NCI-H748 (cell line): ENCODE results near the gene HIPK2.
"Not testable (repeated sequence)": the region's sequence is repeated elsewhere in the genome, so short reads cannot be mapped to it uniquely, and the experiment has no call there.

Source experiments
- DNase-seq: peaks from one replicate; lab custom pipeline; 2025; ENCODE audit not compliant: unreplicated experiment; lab: John Stamatoyannopoulos, UW

The HIPK2 gene

DNA sequence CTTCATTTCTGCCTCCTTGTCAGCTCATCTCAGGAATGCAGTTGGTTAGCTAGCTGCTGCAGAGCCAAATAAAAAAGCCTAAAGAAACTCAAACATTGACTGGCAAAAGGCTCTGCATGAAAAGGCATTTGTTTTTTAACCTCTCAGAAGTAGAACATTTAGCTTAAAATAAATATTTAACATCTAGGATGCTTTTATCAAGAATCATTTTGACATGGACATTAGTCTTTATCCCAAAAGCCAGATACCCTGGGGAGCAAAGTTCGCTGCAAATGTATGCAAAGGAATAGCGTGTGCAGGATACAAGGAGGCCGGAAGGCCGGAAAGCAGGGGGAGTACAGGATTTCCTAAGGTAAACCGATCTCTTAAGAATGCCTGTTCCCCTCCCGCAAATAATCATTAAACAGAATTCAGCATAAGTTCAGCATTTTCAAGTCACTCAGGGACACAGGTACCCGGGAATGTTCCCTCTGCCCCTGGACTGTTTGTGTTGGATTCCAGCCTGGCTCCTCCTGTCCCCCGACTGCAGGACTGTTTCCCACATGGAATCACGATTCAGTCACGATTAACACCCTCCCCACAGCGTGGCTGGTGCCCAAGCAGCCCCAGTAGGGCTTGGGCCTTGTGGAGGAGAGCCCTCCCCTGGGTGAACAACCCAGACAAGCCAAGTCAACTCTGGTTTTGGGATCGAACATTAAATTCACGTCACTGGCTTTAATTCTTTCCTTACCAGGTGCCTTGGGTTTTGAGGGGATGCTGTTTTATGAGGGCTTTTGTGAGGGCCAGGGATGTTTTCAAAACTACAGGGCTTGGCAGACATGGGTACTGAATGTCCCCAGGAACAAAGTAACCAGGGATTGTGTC, 97.8 kb downstream of the HIPK2 start:
- no peak for DNase-seq

- DNase-seq = no peak
These were observed 101.4 kb downstream of the HIPK2 start for GRCh38 chr7:139676390-139676789.

DNA sequence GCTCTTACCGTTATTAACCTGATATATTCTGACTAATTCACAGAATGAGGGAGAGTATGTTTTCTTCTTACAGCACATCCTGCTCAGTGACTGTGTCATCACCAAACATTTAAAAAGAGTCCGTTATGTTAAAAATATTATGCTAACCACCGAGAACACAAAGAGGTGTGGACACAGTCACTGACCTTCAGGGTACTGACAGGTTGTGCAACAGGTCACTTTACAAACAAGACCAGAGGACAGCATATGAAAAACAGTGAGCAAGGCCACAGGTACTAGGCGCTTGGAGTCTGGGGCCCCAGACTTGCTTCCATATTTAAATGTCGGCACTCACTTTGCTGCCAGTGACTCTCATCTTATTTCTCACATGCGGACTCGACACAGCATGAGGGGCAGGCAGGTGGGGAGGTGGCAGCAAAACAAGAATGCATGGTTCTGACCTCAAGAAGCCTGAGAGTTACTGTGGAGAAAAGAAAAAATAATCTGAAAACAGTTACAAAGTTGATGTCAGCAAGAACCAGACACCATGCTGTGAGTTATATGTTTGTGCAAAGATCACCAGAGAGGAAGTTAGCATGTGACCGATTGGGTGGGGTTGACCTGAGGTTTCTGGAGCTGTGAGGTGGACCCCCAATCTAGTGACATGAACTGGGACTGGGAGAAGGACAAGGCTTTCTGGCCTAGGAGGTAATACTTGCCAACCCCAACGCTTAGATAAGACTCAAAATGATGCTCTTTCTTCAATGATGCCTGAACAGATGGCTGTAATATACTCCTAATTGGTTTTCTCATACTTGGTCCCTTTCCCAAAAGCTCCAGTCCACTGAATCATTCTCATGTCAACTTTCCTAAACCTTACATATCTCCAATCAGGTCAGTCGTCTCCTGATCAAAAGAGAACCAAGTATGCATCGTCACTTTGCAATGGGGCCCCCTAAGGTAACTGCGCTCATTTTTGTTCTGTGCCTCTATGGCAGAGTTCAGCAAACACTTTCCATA, 102.4 kb downstream of the HIPK2 start:
- DNase-seq = no peak

DNA sequence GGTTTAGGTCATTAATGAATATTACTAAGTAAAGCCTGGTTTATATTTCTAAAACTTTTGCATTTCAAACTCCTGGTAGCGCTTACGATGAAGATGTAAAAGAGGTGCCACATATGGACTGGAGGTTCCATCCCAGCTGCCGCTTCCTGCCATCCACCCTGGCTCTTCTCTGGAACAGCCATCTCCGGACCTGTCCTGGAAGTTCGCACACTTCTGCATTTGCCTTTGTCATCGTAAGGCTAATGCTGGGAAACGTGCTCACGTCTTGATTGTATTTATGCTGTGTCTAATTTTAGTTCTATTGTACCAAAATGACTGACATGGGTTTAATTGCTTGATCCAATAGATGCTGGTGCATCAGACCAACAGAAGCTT, 103.1 kb downstream of the HIPK2 start:
- DNase-seq = no peak

DNA sequence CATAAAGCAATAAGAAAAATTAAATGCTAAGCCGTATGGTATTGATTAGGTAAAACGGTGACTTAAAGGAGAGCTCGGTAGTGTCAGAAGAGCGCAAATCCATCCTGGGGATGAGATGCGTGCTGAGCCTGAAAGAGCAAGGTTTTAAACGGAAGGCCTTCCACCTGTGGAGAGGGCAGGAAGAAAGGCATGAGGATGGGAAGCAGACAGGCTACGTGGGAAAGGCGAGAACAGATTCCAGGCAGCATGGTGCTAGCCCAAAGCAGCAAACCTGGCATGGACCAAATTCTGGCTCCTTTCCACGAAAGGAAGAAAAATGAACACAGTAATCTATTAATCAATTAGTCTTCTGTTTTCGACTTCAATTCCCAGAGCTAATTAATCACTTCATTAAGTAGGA, 103.5 kb downstream of the HIPK2 start:
- no peak for DNase-seq

- no peak for DNase-seq
These were observed 104.0 kb downstream of the HIPK2 start for GRCh38 chr7:139673762-139674161.

GRCh38 chr7:139673230-139673629, 104.6 kb downstream of the HIPK2 start:
- DNase-seq = no peak

DNA sequence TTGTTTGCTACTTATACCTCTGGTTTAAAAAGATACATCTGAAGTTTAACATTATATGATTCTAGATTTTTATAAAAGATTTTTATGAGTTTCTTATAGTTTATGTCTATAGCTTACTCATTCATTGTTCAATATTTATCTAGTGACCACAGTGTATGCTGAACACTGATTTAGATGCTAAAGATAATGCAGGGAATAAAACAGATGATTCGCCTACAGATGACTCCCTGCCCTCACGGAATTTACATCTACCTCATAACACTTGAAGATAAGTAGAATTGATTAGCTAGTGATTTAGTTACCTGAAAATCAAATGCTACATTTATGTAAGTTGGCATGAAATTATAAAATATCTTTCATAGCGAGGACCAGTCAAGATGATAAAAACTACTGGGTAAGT, 105.8 kb downstream of the HIPK2 start:
- DNase-seq = no peak

GRCh38 chr7:139670662-139671061, 107.1 kb downstream of the HIPK2 start:
- not testable (repeated sequence) for DNase-seq

DNA sequence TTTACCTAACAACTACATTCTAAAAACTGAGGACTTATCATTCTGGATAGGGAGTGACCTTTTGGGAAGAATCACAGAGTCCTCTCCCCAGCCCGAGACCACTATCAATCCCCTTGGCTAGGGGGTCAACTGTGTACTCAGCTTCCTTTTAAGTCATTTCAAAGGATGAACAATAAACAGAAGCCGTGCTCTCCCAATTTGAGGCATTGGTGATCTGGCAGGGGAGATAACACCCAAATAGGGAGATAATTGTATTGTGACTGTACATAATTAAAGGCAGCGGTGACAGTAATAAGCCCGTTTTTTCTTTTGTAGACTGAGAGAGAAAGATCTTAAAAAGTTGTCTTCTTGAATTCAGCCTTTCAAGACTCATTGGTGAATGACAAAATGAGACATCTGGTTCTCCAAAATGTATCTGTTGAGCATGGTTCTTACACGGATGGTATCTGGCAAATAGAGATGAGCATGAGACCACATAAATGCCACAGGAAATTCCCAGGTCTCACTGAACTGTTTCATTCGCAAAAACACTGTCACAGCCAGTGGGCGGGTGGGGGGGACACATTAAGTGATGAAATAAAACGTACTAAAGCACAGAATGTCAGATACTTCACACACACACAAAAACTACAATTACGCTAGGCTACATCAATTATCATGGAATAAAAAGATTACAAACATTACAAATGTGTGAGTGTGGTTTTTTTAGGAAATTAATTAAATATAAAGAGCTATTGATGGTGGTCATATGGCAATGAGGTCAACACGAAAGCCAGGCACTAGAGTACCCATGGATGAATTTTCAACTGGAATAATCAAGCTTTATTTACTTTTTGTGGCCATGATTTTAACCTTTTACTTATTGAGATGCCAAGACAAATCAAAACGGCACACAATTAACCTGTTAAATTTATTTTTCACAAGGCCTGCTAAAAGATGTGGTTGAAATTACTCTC, 108.4 kb downstream of the HIPK2 start:
- no peak for DNase-seq

DNA sequence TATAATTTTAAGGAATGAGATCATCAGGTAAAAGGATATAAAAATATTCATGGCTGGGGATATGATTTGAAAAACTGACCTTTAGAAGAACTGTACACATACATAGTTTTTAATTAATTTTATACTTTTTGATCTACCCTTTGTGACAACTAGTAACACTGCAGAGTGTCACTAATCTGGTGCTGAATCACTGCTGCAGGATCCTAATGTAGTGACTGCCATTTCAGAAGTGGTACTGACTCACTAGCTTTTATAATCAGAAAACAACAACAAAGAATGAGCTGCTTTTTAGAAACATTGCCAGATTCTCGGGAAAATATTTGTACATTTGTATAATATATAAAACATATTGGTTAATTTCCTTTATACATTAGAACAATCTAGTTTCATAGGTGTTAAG, 110.4 kb downstream of the HIPK2 start:
- DNase-seq = no peak

GRCh38 chr7:139666501-139666900, 111.3 kb downstream of the HIPK2 start:
- no peak for DNase-seq

DNA sequence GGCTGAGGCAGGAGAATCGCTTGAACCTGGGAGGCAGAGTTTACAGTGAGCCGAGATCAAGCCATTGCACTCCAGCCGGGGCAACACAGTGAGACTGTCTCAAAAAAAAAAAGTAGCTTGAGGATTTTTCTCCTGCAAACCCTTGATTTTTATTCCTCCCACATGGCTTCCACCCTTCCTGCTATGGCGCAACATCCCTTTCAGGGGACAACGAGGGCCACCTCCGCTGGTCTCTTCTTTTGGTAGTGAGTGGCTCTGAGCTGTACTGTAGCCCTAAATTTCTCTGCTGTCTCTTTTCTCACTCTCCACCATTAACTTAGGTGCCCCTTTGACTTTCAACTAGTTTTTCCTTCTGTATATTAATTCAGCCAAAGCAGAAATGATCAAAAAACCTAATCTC, 113.4 kb downstream of the HIPK2 start:
- no peak for DNase-seq

DNA sequence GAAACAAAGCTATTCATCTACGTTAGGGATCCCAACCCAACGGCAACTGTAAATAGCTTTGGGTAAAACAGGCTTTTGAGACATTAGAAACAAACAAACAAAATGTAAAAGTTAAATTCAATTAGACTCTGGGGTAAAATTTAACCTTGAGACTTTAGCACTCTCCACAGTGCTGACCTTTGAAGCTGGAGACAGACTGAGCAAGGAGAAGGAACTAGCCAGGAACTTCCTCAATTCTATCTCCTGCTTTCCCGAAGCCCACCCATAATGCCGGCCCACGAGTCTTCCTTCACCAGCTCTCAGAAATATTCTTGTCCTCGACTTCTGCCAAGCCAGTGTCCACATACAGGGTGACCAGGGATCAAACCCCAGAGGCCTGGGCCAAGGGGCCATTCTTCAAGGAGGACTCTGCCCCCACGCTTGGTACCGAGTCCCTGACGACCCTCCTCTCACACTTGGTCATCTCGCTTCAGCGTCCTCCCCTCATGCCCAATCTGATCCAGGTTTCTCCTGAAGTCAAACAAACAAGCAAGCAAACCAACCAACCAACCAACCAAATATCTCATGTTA, 114.1 kb downstream of the HIPK2 start:
- no peak for DNase-seq

DNA sequence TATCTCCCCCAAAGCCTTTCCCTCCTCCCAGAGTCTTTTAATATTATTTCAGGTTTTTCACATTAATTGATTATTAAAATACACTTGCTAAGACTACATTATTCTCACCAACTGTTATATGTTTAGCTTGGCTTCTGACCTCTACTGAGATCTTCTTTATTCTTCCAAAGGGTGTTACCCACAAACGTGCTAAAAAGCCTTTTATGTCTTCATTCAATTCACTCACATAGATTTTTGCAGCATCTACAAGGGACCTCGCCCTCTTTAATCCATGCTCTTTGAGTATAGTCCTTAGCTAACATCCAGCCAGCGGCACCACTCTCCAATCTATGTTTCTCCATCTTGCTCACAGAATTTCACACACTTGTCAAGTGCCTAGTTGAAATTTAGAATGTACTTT, 115.9 kb downstream of the HIPK2 start:
- no peak for DNase-seq

GRCh38 chr7:139661043-139661440, 116.8 kb downstream of the HIPK2 start:
- no peak for DNase-seq

DNA sequence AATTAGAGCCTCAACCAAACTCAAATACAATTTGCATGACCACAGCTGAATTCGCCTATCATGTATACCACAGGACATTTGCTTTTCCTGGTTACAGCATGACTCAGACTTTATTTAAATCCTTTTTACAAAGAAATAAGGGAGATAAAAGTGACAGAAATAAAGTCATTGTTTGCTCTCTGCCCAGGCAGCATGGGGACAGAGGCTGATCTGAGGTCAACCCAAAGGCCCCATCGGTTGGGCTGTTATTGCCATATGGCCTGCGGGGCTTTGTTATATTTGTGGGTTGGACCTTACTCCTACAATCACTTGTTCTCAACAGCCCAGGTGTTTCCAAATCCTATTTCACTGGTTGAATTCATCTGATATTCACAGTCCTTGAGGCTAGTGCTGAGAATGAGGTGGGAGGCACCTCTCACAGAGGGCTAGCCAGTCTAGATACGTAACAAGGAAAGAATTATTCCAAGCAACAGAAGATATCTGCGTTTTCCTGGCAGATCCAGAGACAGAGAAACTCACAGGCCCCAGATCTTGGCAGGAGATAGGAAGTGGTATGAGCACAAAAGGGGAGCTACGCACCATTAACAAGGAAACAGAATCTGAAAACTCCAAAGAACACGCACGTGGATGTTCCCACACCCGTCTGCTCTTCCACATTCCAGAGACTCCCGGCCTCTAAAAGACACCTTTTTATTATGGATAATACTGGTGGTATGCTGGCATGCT, 117.3 kb downstream of the HIPK2 start:
- DNase-seq = no peak

GRCh38 chr7:139659922-139660316, 117.9 kb downstream of the HIPK2 start:
- DNase-seq = no peak

- no peak for DNase-seq
These were observed 118.7 kb downstream of the HIPK2 start for GRCh38 chr7:139658908-139659675.
